K562 (cell line): Measurements from ENCODE around the gene REEP2. TPM values are rescaled to one million over a fixed set of nuclear protein-coding genes. Genes with fewer than 3 reads are reported as not detected.

Experiments
- ATAC-seq: fragments of 200-7000 bp; cut with Tn5 transposase; 3 replicates; pipeline ENCODE4 v1.9.1; 2020; ENCODE audit warnings: moderate library complexity
- BruUV-seq: library from RNA; stranded (reverse); fragments of 400-500 nt; replicated peaks from 2 replicates; lab custom pipeline; 2021; lab: Mats Ljungman, UMichigan
- CTCF ChIA-PET: fragments of 300-600 bp; formaldehyde crosslinking; extraction: SDS; loops from one replicate; lab custom pipeline; 2021; ENCODE audit warnings: low intra/inter-chr PET ratio; lab: Yijun Ruan, JAX
- POLR2A ChIA-PET: fragments of 300-600, 350-650 bp; sonication (Branson Sonifier 250); formaldehyde crosslinking; extraction: SDS; loops from one replicate; lab custom pipeline; 2021; ENCODE audit warnings: antibody characterized with exemption, inconsistent platforms; lab: Yijun Ruan, JAX
- DNase-seq, 4 experiments: peaks; one replicate each; pipeline versions ENCODE4 v3.0.0 to v3.0.0-alpha.2; 2011 to 2018; ENCODE audit warnings: low spot score in 3 of 4, mixed read lengths in 3 of 4; ENCODE audit errors: extremely low read depth in 1 of 4
- FAIRE-seq: peaks from 2 replicates; lab custom pipeline; 2011; peaks lifted over from hg19 to GRCh38; lab: Jason Lieb, UNC
- H2AFZ ChIP-seq: 2 replicates; pipeline ENCODE4 v1.6.0; 2011; ENCODE audit warnings: low read depth, low read length, control low read depth, inconsistent platforms
- H3K27ac ChIP-seq: fragments of 200-600 bp; 3 replicates; pipeline ENCODE4 v1.8.0; 2011; ENCODE audit warnings: low read depth, mild to moderate bottlenecking, control low read depth, inconsistent platforms, low read length, moderate library complexity, mixed read lengths; ENCODE audit errors: extremely low read depth
- H3K27me3 ChIP-seq, 2 experiments: fragments of 300-600 bp in 1 of 2; 2 replicates in 1 of 2; 3 replicates in 1 of 2; pipeline versions ENCODE4 v1.6.0 to v1.8.0; 2011; ENCODE audit warnings: inconsistent platforms in 2 of 2, low read length in 2 of 2, mild to moderate bottlenecking in 1 of 2, mixed read lengths in 1 of 2, moderate library complexity in 1 of 2; ENCODE audit not compliant: control insufficient read depth in 2 of 2, insufficient read depth in 2 of 2
- H3K36me3 ChIP-seq: fragments of 300-600 bp; 3 replicates; pipeline ENCODE4 v1.8.0; 2011; ENCODE audit warnings: mild to moderate bottlenecking, low read length, inconsistent platforms; ENCODE audit not compliant: control insufficient read depth, insufficient read depth
- H3K4me1 ChIP-seq, 2 experiments: fragments of 200-600 bp in 1 of 2; replicated peaks in 1 of 2; 2 replicates in 1 of 2; 3 replicates in 1 of 2; pipeline versions ENCODE4 v1.5.1 to v1.8.0; 2011; ENCODE audit warnings: inconsistent platforms in 2 of 2, low read length in 2 of 2, mild to moderate bottlenecking in 1 of 2, mixed read lengths in 1 of 2, moderate library complexity in 1 of 2; ENCODE audit not compliant: control insufficient read depth in 2 of 2, insufficient read depth in 2 of 2
- H3K4me2 ChIP-seq: 2 replicates; pipeline ENCODE4 v1.6.1; 2011; ENCODE audit warnings: low read length, control low read depth, inconsistent platforms, mixed read lengths; ENCODE audit not compliant: insufficient read depth
- H3K4me3 ChIP-seq: fragments of 200-600 bp; sonication (generic), shearing (Covaris generic); 2 replicates; pipeline ENCODE4 v1.5.1; 2016; ENCODE audit warnings: control low read depth, inconsistent platforms
- H3K79me2 ChIP-seq: fragments of 200-600 bp; 3 replicates; pipeline ENCODE4 v1.8.0; 2011; ENCODE audit warnings: low read length, inconsistent platforms; ENCODE audit not compliant: control insufficient read depth, insufficient read depth
- H3K9ac ChIP-seq, 2 experiments: 2 replicates each; pipeline versions ENCODE4 v1.6.0 to v1.6.1; 2011; ENCODE audit warnings: low read depth in 2 of 2, low read length in 2 of 2, control low read depth in 1 of 2, inconsistent platforms in 1 of 2, mild to moderate bottlenecking in 1 of 2, mixed read lengths in 1 of 2; ENCODE audit not compliant: insufficient read depth in 1 of 2
- H3K9me1 ChIP-seq: one replicate; pipeline ENCODE4 v1.6.0; 2011; ENCODE audit warnings: inconsistent platforms, mild to moderate bottlenecking, low read length, moderate library complexity; ENCODE audit not compliant: control insufficient read depth, insufficient read depth
- H3K9me3 ChIP-seq: replicated peaks from 2 replicates; pipeline ENCODE4 v1.5.1; 2011; ENCODE audit warnings: low read depth, low read length, inconsistent platforms; ENCODE audit not compliant: control insufficient read depth, insufficient read depth
- H4K20me1 ChIP-seq: replicated peaks from 2 replicates; pipeline ENCODE4 v1.6.1; 2011; ENCODE audit warnings: low read length, inconsistent platforms, mixed read lengths; ENCODE audit not compliant: control insufficient read depth, insufficient read depth
- ELF4 ChIP-seq: fragments of 450-650 bp; formaldehyde crosslinking; IDR thresholded peaks from 2 replicates; pipeline ENCODE4 v1.4.0; 2022; ENCODE audit warnings: missing genetic modification characterization
- FOXP1 ChIP-seq: sonication (generic); formaldehyde crosslinking; IDR thresholded peaks from 2 replicates; pipeline ENCODE4 v1.8.0; 2022; ENCODE audit warnings: mild to moderate bottlenecking, missing genetic modification reagents
- HMG20A ChIP-seq: fragments of 450-650 bp; formaldehyde crosslinking; conservative IDR thresholded peaks from 2 replicates; pipeline ENCODE4 v1.4.0; 2020; ENCODE audit warnings: mild to moderate bottlenecking, mixed read lengths
- HOXB6 ChIP-seq: fragments of 250-450 bp; sonication (Bioruptor Pico); IDR thresholded peaks from 2 replicates; pipeline ENCODE4 v1.5.1; 2022; ENCODE audit warnings: mild to moderate bottlenecking, borderline replicate concordance
- LEF1 ChIP-seq: fragments of 450-650 bp; IDR thresholded peaks from 2 replicates; pipeline ENCODE4 v1.6.1; 2016; ENCODE audit warnings: mild to moderate bottlenecking
- NCOA6 ChIP-seq: fragments of 450-650 bp; IDR thresholded peaks from 2 replicates; pipeline ENCODE4 v1.6.1; 2017; ENCODE audit warnings: mild to moderate bottlenecking
- POLR3A ChIP-seq: IDR thresholded peaks from 2 replicates; pipeline ENCODE4 v1.6.1; 2011; ENCODE audit warnings: borderline replicate concordance, mild to moderate bottlenecking, moderate library complexity; ENCODE audit not compliant: insufficient read length, insufficient read depth; ENCODE audit errors: extremely low read depth
- RBM39 ChIP-seq: fragments of 200-400 bp; formaldehyde crosslinking; optimal IDR thresholded peaks from 2 replicates; pipeline ENCODE3; 2018; ENCODE audit warnings: low read depth, low read length
- SMARCC2 ChIP-seq: fragments of 450-650 bp; IDR thresholded peaks from 2 replicates; pipeline ENCODE4 v1.6.1; 2017; ENCODE audit warnings: antibody characterized with exemption, moderate library complexity, mild to moderate bottlenecking, low read depth
- ZNF23 ChIP-seq: fragments of 250-450 bp; sonication (Bioruptor Pico); IDR thresholded peaks from 2 replicates; pipeline ENCODE4 v1.4.0; 2020; ENCODE audit warnings: mild to moderate bottlenecking
- ZNF583 ChIP-seq: fragments of 250-450 bp; sonication (Bioruptor Pico); IDR thresholded peaks from 2 replicates; pipeline ENCODE4 v1.4.0; 2020
- WGBS: fragments of 100-300 bp; shearing (Covaris generic); methylation state at CpG from one replicate; pipeline ENCODE4 v1.1.6; 2016; ENCODE audit warnings: low coverage, mixed read lengths; ENCODE audit not compliant: insufficient coverage; ENCODE audit errors: missing lambda C conversion rate; 5-methylcytosine and 5-hydroxymethylcytosine counted together
- in situ Hi-C: fragments of 300-500 bp; cut with MboI; formaldehyde crosslinking; loops from 4 replicates; pipeline ENCODE4 v1.15.0; 2018; ENCODE audit warnings: inconsistent platforms, mixed read lengths
- intact Hi-C: fragments of 100-400 bp; cut with micrococcal nuclease; formaldehyde crosslinking; loops from 2 replicates; pipeline ENCODE4 v1.14.2; 2022
- polyA plus RNA-seq, 8 experiments: library from polyadenylated mRNA; depleted of rRNA in 4 of 8; stranded (reverse) in 5 of 8; unstranded in 3 of 8; fragments of >200 nt; fragmentation: Nextera tagmentation in 2 of 8; fragmentation: Illumina TruSeq in 1 of 8; extraction: Ambion mirVana in 2 of 8; extraction: Trizol in 1 of 8; gene quantifications; 2 replicates each; pipeline versions ENCODE4 v1.2.1 to v1.2.3, GENCODE V29; 2011 to 2014; ENCODE audit warnings: inconsistent platforms in 1 of 8, missing spikeins in 1 of 8
- total RNA-seq, 7 experiments: library from RNA; depleted of rRNA in 6 of 7; stranded (reverse); fragments of >200 nt in 6 of 7; fragmentation: Illumina TruSeq in 2 of 7; extraction: Trizol in 2 of 7; gene quantifications; 2 replicates each; pipeline versions ENCODE4 v1.2.1 to v1.2.3, GENCODE V29; 2011 to 2021; ENCODE audit warnings: low replicate concordance in 1 of 7
- TF ChIP-seq, protein P1 (sequence below): fragments of 450-650 bp; IDR thresholded peaks from 2 replicates; pipeline ENCODE4 v1.6.1; 2017; ENCODE audit warnings: antibody characterized with exemption, mild to moderate bottlenecking
- TF ChIP-seq, protein P2 (sequence below), 2 experiments: fragments of 450-650 bp in 1 of 2; IDR thresholded peaks; 2 replicates each; pipeline ENCODE4 v1.6.1; 2011 to 2017; ENCODE audit warnings: low read depth in 2 of 2, antibody characterized with exemption in 1 of 2, borderline replicate concordance in 1 of 2, low read length in 1 of 2, mild to moderate bottlenecking in 1 of 2, mixed read lengths in 1 of 2; ENCODE audit not compliant: control insufficient read depth in 1 of 2
- TF ChIP-seq, protein P3 (sequence below): fragments of 450-650 bp; conservative IDR thresholded peaks from 2 replicates; pipeline ENCODE4 v1.6.1; 2016; ENCODE audit warnings: missing genetic modification characterization, low read depth, mild to moderate bottlenecking, missing compliant biosample characterization, moderate library complexity

REEP2 gene
- total and polyA plus RNA-seq, 9 of the 15 experiments (the other 6 are each of a cell fraction or from before 2014, with no cell fraction given), result 0.03 to 1.1 (median 0.12) TPM; not detected in 1

DNA sequence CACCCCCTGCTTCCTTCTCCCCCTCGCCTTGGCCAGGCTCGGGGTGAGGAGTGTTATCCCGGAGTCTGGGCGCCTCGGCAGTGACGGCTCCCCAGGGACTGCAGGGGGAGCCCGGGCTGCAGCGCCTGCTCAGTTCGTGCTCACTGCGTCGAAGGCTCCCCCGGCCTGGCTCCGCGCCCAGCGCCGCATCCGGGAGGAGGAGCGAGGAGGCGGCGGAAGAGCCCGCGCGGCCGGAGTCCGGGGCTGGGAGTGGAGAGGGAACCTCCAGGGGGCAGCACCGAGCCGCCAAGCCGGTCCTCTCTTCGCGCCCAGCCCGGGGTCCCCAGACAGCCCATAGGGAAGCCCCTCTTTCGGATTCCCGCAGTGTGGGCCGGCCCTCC lies 25.1 kb downstream of the REEP2 start:
- ChIA-PET CTCF (interaction anchor here (0.6 to 3.2 kb wide), 5 partner anchors 15 to 84 kb away, joined by 3 to 57 read pairs (median 3); partner anchors contain the start of gene ETF1), POLR2A (interaction anchor here (0.6 to 4.0 kb wide), 8 partner anchors 9 to 63 kb away, joined by 3 to 46 read pairs (median 6); no protein-coding TSS in a partner anchor)
- in situ Hi-C loops (loop anchor here (5.0 kb wide), 1 partner anchor 38 kb away; no protein-coding TSS in a partner anchor), intact Hi-C loops (loop anchor here (1.0 to 2.0 kb wide), 4 partner anchors 29 to 799 kb away; partner anchors contain the start of gene ETF1)
- H3K36me3 ChIP-seq, result peaks cover 30% of the 10 kb centered on the region
- peak; percentile 63 for ATAC-seq
- no TSS peak for BruUV-seq
- peak overlapping the region; percentile 73 for H2AFZ ChIP-seq
- under 1% methylated on average over 28 of the region's 34 CpGs for WGBS
- peaks cover 28 to 60% of the 10 kb centered on the region in 2 experiments for H3K4me1 ChIP-seq
- peak overlapping the region; percentile 86 for H3K4me2 ChIP-seq
- H4K20me1 ChIP-seq, result peaks cover 29% of the 10 kb centered on the region
- H3K9me1 ChIP-seq, result peaks cover 22% of the 10 kb centered on the region
- H3K9me3 ChIP-seq, result no peaks in the 10 kb centered on the region
- H3K27me3 ChIP-seq, result no peaks in the 10 kb centered on the region
- DNase-seq, result peak; percentile 91 to 97 (median 94)
- peaks cover 33% of the 10 kb centered on the region for H3K79me2 ChIP-seq
- FAIRE-seq, result peak; percentile 88
- H3K9ac ChIP-seq, result peak overlapping the region; percentile 93 to 95
- peak overlapping the region; percentile 90 for H3K4me3 ChIP-seq
- H3K27ac ChIP-seq, result peak overlapping the region; percentile 91
- no peak for TF ChIP-seq SMARCC2
- TF ChIP-seq LEF1, result no peak
- TF ChIP-seq, protein P1, sequence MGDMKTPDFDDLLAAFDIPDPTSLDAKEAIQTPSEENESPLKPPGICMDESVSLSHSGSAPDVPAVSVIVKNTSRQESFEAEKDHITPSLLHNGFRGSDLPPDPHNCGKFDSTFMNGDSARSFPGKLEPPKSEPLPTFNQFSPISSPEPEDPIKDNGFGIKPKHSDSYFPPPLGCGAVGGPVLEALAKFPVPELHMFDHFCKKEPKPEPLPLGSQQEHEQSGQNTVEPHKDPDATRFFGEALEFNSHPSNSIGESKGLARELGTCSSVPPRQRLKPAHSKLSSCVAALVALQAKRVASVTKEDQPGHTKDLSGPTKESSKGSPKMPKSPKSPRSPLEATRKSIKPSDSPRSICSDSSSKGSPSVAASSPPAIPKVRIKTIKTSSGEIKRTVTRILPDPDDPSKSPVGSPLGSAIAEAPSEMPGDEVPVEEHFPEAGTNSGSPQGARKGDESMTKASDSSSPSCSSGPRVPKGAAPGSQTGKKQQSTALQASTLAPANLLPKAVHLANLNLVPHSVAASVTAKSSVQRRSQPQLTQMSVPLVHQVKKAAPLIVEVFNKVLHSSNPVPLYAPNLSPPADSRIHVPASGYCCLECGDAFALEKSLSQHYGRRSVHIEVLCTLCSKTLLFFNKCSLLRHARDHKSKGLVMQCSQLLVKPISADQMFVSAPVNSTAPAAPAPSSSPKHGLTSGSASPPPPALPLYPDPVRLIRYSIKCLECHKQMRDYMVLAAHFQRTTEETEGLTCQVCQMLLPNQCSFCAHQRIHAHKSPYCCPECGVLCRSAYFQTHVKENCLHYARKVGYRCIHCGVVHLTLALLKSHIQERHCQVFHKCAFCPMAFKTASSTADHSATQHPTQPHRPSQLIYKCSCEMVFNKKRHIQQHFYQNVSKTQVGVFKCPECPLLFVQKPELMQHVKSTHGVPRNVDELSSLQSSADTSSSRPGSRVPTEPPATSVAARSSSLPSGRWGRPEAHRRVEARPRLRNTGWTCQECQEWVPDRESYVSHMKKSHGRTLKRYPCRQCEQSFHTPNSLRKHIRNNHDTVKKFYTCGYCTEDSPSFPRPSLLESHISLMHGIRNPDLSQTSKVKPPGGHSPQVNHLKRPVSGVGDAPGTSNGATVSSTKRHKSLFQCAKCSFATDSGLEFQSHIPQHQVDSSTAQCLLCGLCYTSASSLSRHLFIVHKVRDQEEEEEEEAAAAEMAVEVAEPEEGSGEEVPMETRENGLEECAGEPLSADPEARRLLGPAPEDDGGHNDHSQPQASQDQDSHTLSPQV, result peak; percentile 67
- TF ChIP-seq ZNF23 (CRISPR knock-in tag), result no peak
- TF ChIP-seq ZNF583 (CRISPR knock-in tag), result no peak
- TF ChIP-seq POLR3A, result no peak
- no peak for TF ChIP-seq HMG20A
- no peak for TF ChIP-seq RBM39
- TF ChIP-seq ELF4 (CRISPR knock-in tag), result no peak
- TF ChIP-seq FOXP1 (CRISPR knock-in tag), result peak; percentile 44; the same call in 1 of the 2 replicates
- TF ChIP-seq, protein P2, sequence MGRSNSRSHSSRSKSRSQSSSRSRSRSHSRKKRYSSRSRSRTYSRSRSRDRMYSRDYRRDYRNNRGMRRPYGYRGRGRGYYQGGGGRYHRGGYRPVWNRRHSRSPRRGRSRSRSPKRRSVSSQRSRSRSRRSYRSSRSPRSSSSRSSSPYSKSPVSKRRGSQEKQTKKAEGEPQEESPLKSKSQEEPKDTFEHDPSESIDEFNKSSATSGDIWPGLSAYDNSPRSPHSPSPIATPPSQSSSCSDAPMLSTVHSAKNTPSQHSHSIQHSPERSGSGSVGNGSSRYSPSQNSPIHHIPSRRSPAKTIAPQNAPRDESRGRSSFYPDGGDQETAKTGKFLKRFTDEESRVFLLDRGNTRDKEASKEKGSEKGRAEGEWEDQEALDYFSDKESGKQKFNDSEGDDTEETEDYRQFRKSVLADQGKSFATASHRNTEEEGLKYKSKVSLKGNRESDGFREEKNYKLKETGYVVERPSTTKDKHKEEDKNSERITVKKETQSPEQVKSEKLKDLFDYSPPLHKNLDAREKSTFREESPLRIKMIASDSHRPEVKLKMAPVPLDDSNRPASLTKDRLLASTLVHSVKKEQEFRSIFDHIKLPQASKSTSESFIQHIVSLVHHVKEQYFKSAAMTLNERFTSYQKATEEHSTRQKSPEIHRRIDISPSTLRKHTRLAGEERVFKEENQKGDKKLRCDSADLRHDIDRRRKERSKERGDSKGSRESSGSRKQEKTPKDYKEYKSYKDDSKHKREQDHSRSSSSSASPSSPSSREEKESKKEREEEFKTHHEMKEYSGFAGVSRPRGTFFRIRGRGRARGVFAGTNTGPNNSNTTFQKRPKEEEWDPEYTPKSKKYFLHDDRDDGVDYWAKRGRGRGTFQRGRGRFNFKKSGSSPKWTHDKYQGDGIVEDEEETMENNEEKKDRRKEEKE (IDR thresholded peaks at IDR 0.05; ENCODE audit: borderline replicate concordance in 1 of 2, control insufficient read depth in 1 of 2, low read depth in 2 of 2, low read length in 1 of 2), result no peak; a peak in 1 of 4 replicates
- no peak for TF ChIP-seq NCOA6
- TF ChIP-seq HOXB6, result no peak
- TF ChIP-seq, protein P3, sequence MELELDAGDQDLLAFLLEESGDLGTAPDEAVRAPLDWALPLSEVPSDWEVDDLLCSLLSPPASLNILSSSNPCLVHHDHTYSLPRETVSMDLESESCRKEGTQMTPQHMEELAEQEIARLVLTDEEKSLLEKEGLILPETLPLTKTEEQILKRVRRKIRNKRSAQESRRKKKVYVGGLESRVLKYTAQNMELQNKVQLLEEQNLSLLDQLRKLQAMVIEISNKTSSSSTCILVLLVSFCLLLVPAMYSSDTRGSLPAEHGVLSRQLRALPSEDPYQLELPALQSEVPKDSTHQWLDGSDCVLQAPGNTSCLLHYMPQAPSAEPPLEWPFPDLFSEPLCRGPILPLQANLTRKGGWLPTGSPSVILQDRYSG (tag), result no peak
